Ovary (tissue), 3 donors: ENCODE results near the gene SIT1.

Experiments
- CTCF ChIP-seq, 3 donors: fragments of 450-650 bp in 2 of 3; fragments of 200-600 bp in 1 of 3; IDR thresholded peaks; one replicate each; pipeline versions ENCODE4 v1.5.1 to v1.8.0; 2016 to 2022; ENCODE audit warnings: antibody characterized with exemption in 3 of 3, mild to moderate bottlenecking in 1 of 3
- EP300 ChIP-seq: sonication (generic); formaldehyde crosslinking; IDR thresholded peaks from one replicate; pipeline ENCODE4 v1.6.1; 2017; ENCODE audit warnings: antibody characterized with exemption
- POLR2A ChIP-seq: fragments of 450-650 bp; IDR thresholded peaks from one replicate; pipeline ENCODE4 v1.6.1; 2017; ENCODE audit warnings: antibody characterized with exemption, mild to moderate bottlenecking, moderate library complexity
- donor health status: DM: no; HTN: no; CAD: no.

GRCh38 chr9:35679091-35679490 is 28.4 kb upstream of the SIT1 start:
- TF ChIP-seq CTCF (IDR thresholded peaks at IDR 0.05) (no peak), POLR2A (no peak), EP300 (no peak)
